SH-SY5Y (cell line): ENCODE results near the gene ALPI.

Experiments used
- GATA2 ChIP-seq: IDR thresholded peaks from 2 replicates; pipeline ENCODE4 v1.6.1; 2011; ENCODE audit warnings: mild to moderate bottlenecking, low read depth, low read length
- GATA3 ChIP-seq: IDR thresholded peaks from 2 replicates; pipeline ENCODE4 v1.6.1; 2011; ENCODE audit warnings: low read depth, mild to moderate bottlenecking, low read length, moderate library complexity

ALPI gene

GRCh38 chr2:232457121-232458011 lies 1.4 kb downstream of the ALPI start:
- TF ChIP-seq GATA2 (no peak), GATA3 (no peak)

DNA sequence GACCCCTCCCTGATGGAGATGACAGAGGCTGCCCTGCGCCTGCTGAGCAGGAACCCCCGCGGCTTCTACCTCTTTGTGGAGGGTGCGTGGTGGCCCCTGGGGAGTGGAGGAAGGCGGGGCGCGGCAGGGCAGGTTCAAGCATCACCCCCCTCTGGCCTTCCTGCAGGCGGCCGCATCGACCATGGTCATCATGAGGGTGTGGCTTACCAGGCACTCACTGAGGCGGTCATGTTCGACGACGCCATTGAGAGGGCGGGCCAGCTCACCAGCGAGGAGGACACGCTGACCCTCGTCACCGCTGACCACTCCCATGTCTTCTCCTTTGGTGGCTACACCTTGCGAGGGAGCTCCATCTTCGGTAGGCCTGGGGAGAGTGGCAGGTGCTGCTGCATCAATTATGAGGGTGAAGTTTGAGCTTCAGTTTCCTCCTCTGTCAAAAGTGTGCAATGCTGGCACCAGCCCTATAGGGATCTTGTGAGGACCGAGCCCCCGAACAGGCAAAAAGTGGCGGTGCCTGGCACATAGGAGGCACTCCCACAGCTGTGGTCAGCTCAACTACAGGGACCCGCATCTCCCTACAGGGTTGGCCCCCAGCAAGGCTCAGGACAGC lies 2.2 kb downstream of the ALPI start:
- TF ChIP-seq GATA3, result no peak
- no peak for TF ChIP-seq GATA2

DNA sequence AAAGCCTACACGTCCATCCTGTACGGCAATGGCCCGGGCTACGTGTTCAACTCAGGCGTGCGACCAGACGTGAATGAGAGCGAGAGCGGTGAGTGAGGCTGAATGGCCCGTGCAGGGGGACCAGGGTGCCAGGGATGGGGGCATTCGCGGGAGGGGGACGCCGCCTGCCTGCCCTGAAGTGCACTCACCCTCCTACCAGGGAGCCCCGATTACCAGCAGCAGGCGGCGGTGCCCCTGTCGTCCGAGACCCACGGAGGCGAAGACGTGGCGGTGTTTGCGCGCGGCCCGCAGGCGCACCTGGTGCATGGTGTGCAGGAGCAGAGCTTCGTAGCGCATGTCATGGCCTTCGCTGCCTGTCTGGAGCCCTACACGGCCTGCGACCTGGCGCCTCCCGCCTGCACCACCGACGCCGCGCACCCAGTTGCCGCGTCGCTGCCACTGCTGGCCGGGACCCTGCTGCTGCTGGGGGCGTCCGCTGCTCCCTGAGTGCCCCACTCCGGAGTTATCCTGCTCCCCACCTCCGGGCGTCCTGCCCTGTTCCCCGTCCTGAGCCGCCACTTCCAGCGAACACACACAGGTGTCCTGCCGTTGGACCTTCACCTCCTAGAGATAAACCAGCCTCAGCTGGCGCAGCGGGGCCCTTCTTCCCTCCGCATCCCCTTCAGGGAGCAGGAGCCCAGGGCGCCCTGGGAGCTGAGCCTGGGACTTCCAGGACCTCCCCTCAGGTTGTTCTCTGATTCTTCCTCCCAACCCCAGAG lies 2.9 kb downstream of the ALPI start:
- TF ChIP-seq GATA2 (no peak), GATA3 (no peak)

DNA sequence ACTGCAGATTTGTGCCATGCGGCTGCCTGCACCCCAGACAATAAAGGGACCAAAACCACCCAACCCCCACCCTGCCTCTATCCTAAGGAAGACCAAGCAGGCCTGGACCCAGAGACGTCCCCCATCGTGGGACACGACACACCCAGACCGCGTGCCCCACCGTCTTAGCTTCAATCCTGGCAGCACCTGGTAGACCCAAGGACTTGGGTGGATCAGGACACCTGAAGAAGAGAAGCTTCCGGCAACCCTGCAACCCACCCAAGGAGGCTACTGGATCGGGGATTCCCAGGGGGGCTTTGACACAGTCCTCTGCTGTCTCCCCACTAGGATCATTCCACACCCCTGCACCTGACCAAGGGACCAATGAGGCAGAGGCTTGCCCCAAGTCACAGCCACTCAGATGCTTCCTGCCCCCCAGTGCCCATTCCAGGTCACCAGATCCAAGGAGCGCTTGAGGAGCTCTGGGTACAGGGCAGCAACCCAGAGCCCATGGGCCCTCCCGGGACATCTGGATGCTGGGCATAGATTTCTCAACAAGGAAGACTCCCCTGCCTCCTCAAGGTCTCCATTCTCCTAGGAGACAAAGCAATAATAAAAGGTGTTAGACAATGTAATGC lies 3.6 kb downstream of the ALPI start:
- TF ChIP-seq GATA3, result no peak
- TF ChIP-seq GATA2, result no peak

DNA sequence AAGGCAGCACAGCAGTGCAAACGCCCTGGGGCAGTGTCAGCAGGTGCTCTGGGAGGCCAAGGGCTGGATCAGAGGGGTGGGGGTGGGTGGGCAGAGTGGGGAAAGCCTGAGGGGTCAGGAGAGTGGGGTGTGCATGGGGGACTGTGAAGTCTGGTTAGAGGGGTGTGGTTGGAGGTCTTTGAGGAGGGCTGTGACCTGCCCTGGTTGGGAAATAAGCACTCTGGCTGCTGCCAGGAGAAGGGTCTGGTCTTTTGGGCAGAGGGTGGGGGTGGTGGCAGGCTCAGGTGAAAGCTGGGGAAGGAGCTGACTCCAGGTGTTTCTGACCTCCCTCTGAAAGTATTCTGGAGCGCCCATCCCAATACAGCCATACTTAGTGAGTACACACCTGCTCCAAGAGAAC lies 4.2 kb downstream of the ALPI start:
- no peak for TF ChIP-seq GATA2

GRCh38 chr2:232463701-232464543 lies 8.0 kb downstream of the ALPI start:
- TF ChIP-seq GATA3 (no peak), GATA2 (no peak)

GRCh38 chr2:232464544-232464885 lies 8.6 kb downstream of the ALPI start:
- TF ChIP-seq GATA2 (no peak), GATA3 (no peak)

GRCh38 chr2:232465061-232465460 lies 9.1 kb downstream of the ALPI start:
- TF ChIP-seq GATA2 (no peak), GATA3 (no peak)

- TF ChIP-seq GATA3, result no peak
- no peak for TF ChIP-seq GATA2
These were observed 10.3 kb downstream of the ALPI start for GRCh38 chr2:232466221-232466620.

GRCh38 chr2:232473467-232473890 lies 17.5 kb downstream of the ALPI start:
- TF ChIP-seq GATA2, result no peak
- no peak for TF ChIP-seq GATA3

DNA sequence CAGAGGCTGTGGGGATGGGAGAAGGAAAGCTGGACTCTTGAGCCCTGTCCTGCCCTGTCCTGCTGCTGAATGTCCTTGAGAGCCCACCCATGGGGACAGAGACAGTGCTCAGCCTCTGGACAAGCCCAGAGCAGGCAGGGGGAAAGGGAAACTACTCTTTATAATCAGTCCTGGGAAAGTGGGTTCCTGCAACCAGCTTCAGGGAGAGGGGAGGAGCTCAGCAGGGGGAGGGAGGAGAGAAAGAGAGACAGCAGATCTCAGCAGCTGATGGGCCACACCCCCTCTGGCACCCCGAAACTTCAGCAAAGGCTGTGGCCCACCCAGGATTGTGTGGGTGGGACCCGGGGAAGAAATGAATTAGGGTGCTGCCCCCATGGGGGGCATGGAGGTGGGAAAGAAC lies 20.1 kb downstream of the ALPI start:
- no peak for TF ChIP-seq GATA3
- no peak for TF ChIP-seq GATA2

GRCh38 chr2:232476791-232477190 lies 20.8 kb downstream of the ALPI start:
- TF ChIP-seq GATA2, result no peak
- TF ChIP-seq GATA3, result no peak

DNA sequence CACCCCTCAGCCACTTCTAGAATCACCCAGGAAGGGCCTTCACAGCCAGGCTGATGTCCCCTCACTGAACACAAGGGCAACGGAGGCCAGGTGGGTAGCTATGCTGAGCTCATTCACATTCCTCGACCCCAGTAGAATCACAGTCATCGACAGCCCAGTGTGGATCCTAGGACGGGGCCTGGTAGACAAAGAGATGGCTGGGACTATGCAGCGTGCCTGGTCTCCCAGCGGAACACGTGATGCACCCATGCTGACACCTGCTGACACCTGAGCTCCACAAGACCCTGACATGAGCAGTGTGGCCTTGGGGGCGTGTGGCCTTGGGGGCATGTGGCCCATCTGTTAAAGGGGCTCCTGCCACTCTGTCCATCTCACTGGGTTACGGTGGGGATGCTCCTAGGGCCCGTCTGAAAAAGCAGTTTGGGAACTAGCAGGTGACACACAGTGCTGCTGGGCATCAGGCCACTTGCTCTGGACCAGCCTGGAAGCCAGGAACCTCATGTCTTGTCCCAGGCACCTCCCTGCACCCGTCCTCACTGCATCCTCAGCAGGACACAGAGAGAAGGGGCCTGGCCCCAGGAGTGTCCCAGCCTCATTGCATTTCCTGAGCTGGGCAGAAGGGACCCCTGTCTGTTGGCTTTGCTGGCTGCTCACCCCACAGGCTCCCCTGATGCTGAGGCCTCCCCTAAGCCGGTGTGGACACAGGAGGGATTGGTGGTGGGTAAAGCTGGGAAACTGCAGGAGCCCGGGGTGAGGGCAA lies 22.0 kb downstream of the ALPI start:
- TF ChIP-seq GATA2 (no peak), GATA3 (no peak)
